Measurements from ENCODE around the gene CDC6. TPM values are rescaled to one million over a fixed set of nuclear protein-coding genes. Genes with fewer than 3 reads are reported as not detected.

The CDC6 gene
- total RNA-seq, 1 experiment from 2014 or later, result 44.9 TPM

GRCh38 chr17:40351359-40352236, 63.9 kb downstream of the CDC6 start:
- Histone ChIP-seq H3K4me3 (no peak overlapping the region), H3K4me1 (replicated peaks; ENCODE audit: insufficient read depth) (peaks cover 15% of the 10 kb centered on the region), H2AFZ (no peak overlapping the region), H3K79me2 (ENCODE audit: low read depth) (no peaks in the 10 kb centered on the region), H3K27ac (no peak overlapping the region), H3F3A (ENCODE audit: insufficient read depth, low read depth) (peaks cover 16% of the 10 kb centered on the region; the same call in 1 of the 2 replicates), H3K9me3 (ENCODE audit: insufficient read depth, low read depth) (no peaks in the 10 kb centered on the region), H3K4me2 (no peak overlapping the region), H3K27me3 (ENCODE audit: insufficient read depth, low read depth) (no peaks in the 10 kb centered on the region), H4K20me1 (ENCODE audit: insufficient read depth) (no peaks in the 10 kb centered on the region; the same call in 1 of the 2 replicates), H3K9me2 (ENCODE audit: insufficient read depth) (no peaks in the 10 kb centered on the region), H3K36me3 (ENCODE audit: low read depth) (no peaks in the 10 kb centered on the region)
- ChIA-PET CTCF (interaction anchor here (0.6 to 0.7 kb wide), 4 partner anchors 49 to 239 kb away, joined by 3 to 8 read pairs (median 6); no protein-coding TSS in a partner anchor), POLR2A (ENCODE audit: unreplicated experiment) (no interaction called here)
- DNase-seq, result no peak
- TF ChIP-seq CTCF (conservative IDR thresholded peaks at IDR 0.05) (no peak), EZH2 (IDR thresholded peaks at IDR 0.05; ENCODE audit: low read depth) (no peak)
- intact Hi-C loops (cut with micrococcal nuclease; ENCODE audit: unreplicated experiment), result loop anchor here (10.0 kb wide), 2 partner anchors 147 to 1313 kb away; no protein-coding TSS in a partner anchor
- no TSS peak for BruUV-seq (replicated peaks)

DNA sequence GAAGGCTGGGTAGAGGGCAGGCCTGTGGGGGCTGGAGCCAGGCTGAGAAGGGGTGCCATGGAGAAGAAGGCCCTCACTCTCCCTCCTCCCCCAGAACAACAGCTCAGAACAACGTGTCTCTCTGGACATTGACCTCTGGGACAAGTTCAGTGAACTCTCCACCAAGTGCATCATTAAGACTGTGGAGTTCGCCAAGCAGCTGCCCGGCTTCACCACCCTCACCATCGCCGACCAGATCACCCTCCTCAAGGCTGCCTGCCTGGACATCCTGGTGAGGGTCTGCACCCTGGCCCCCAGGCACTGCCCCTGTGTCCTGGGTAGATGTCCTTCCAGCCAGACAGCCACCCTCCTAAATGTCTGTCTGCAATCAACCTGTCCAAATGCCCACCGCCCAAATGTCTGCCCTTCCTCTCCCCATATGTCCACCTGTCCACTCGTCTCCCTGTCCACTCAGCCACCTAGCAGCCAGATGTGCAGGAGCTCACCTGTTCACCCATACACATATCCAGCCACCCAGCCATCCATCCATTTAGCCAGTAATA, 64.6 kb downstream of the CDC6 start:
- peak overlapping the region; percentile 20 for H3K4me2 ChIP-seq
- POLR2A ChIA-PET (ENCODE audit: unreplicated experiment), result no interaction called here
- H3F3A ChIP-seq (ENCODE audit: insufficient read depth, low read depth), result peaks cover 16% of the 10 kb centered on the region; the same call in 1 of the 2 replicates
- H3K36me3 ChIP-seq (ENCODE audit: low read depth), result no peaks in the 10 kb centered on the region
- H3K9me3 ChIP-seq (ENCODE audit: insufficient read depth, low read depth), result no peaks in the 10 kb centered on the region
- BruUV-seq (replicated peaks), result no TSS peak
- no peaks in the 10 kb centered on the region; the same call in 1 of the 2 replicates for H4K20me1 ChIP-seq (ENCODE audit: insufficient read depth)
- DNase-seq, result no peak
- CTCF ChIA-PET, result no interaction called here
- no peaks in the 10 kb centered on the region for H3K9me2 ChIP-seq (ENCODE audit: insufficient read depth)
- no peaks in the 10 kb centered on the region for H3K79me2 ChIP-seq (ENCODE audit: low read depth)
- TF ChIP-seq EZH2 (IDR thresholded peaks at IDR 0.05; ENCODE audit: low read depth), result no peak
- intact Hi-C loops (cut with micrococcal nuclease; ENCODE audit: unreplicated experiment), result loop anchor here (10.0 kb wide), 2 partner anchors 148 to 1312 kb away; no protein-coding TSS in a partner anchor
- no peaks in the 10 kb centered on the region for H3K27me3 ChIP-seq (ENCODE audit: insufficient read depth, low read depth)
- H3K27ac ChIP-seq, result no peak overlapping the region
- H3K4me3 ChIP-seq, result no peak overlapping the region
- H2AFZ ChIP-seq, result no peak overlapping the region
- peaks cover 15% of the 10 kb centered on the region for H3K4me1 ChIP-seq (replicated peaks; ENCODE audit: insufficient read depth)

GRCh38 chr17:40352779-40353394, 65.2 kb downstream of the CDC6 start:
- ChIA-PET CTCF (no interaction called here), POLR2A (ENCODE audit: unreplicated experiment) (no interaction called here)
- H3K4me3 ChIP-seq, result no peak overlapping the region
- no peak overlapping the region for H2AFZ ChIP-seq
- no peaks in the 10 kb centered on the region for H3K9me2 ChIP-seq (ENCODE audit: insufficient read depth)
- intact Hi-C loops (cut with micrococcal nuclease; ENCODE audit: unreplicated experiment), result loop anchor here (10.0 kb wide), 2 partner anchors 148 to 1312 kb away; no protein-coding TSS in a partner anchor
- H3K36me3 ChIP-seq (ENCODE audit: low read depth), result no peaks in the 10 kb centered on the region
- H3K27me3 ChIP-seq (ENCODE audit: insufficient read depth, low read depth), result no peaks in the 10 kb centered on the region
- no peak for TF ChIP-seq CTCF (conservative IDR thresholded peaks at IDR 0.05)
- TF ChIP-seq EZH2 (IDR thresholded peaks at IDR 0.05; ENCODE audit: low read depth), result no peak
- peaks cover 20% of the 10 kb centered on the region; the same call in 1 of the 2 replicates for H3F3A ChIP-seq (ENCODE audit: insufficient read depth, low read depth)
- no peaks in the 10 kb centered on the region; the same call in 1 of the 2 replicates for H4K20me1 ChIP-seq (ENCODE audit: insufficient read depth)
- H3K4me1 ChIP-seq (replicated peaks; ENCODE audit: insufficient read depth), result peaks cover 15% of the 10 kb centered on the region
- peak overlapping the region; percentile 20 for H3K4me2 ChIP-seq
- no TSS peak for BruUV-seq (replicated peaks)
- no peak overlapping the region for H3K27ac ChIP-seq
- H3K79me2 ChIP-seq (ENCODE audit: low read depth), result no peaks in the 10 kb centered on the region
- DNase-seq, result peak in 1 of 2 experiments; percentile 73
- H3K9me3 ChIP-seq (ENCODE audit: insufficient read depth, low read depth), result no peaks in the 10 kb centered on the region

Other genes starting within 250 kb of the CDC6 start
- 67.1 and 67.2 TPM in 2 replicates for gene MED24, start 233.5 kb upstream of the CDC6 start, total RNA-seq (2021)
- 11.4 and 13.9 TPM in 2 replicates for gene THRA, start 224.9 kb upstream of the CDC6 start, total RNA-seq (2021)
- gene NR1D1, start 187.3 kb upstream of the CDC6 start, total RNA-seq (2021), result 9.3 and 10.7 TPM in 2 replicates
- gene MSL1, start 165.9 kb upstream of the CDC6 start, total RNA-seq (2021), result 56.8 and 61.8 TPM in 2 replicates
- 45.8 and 51.5 TPM in 2 replicates for gene CASC3, start 147.3 kb upstream of the CDC6 start, total RNA-seq (2021)
- 14.0 and 14.9 TPM in 2 replicates for gene RAPGEFL1, start 110.4 kb upstream of the CDC6 start, total RNA-seq (2021)
- 23.4 and 37.2 TPM in 2 replicates for gene WIPF2, start 68.6 kb upstream of the CDC6 start, total RNA-seq (2021)
- 21.5 and 21.8 TPM in 2 replicates for gene RARA, start 21.3 kb downstream of the CDC6 start, total RNA-seq (2021)
- gene GJD3, start 76.9 kb downstream of the CDC6 start, total RNA-seq (2021), result not detected in 2 replicates
- 156 and 235 TPM in 2 replicates for gene TOP2A, start 130.0 kb downstream of the CDC6 start, total RNA-seq (2021)
- 138 and 211 TPM in 2 replicates for gene IGFBP4, start 155.6 kb downstream of the CDC6 start, total RNA-seq (2021)
- 17.4 and 23.5 TPM in 2 replicates for gene TNS4, start 213.7 kb downstream of the CDC6 start, total RNA-seq (2021)